Neuronal stem cell (in vitro differentiated cells): Measurements from ENCODE around the gene NHERF1.
A peak's percentile ranks its signal among the peaks of the same experiment; 100 is the strongest.

Source experiments
- DNase-seq: peaks from one replicate; pipeline ENCODE4 v3.0.0-alpha.2; 2013; ENCODE audit warnings: low spot score
- H2AFZ ChIP-seq: one replicate; pipeline ENCODE4 v1.6.1; 2013; ENCODE audit warnings: mild to moderate bottlenecking, low read length, inconsistent platforms
- H2AK5ac ChIP-seq: 2 replicates; pipeline ENCODE4 v1.6.1; 2013; ENCODE audit warnings: low read depth, mild to moderate bottlenecking, inconsistent platforms, low read length, moderate library complexity, mixed read lengths
- H2BK120ac ChIP-seq: 2 replicates; pipeline ENCODE4 v1.6.1; 2013; ENCODE audit warnings: low read depth, mild to moderate bottlenecking, inconsistent platforms, low read length, moderate library complexity, mixed read lengths
- H2BK12ac ChIP-seq: one replicate; pipeline ENCODE4 v1.6.1; 2013; ENCODE audit warnings: low read length, inconsistent platforms
- H2BK15ac ChIP-seq: 2 replicates; pipeline ENCODE4 v1.6.1; 2013; ENCODE audit warnings: mild to moderate bottlenecking, low read length, inconsistent platforms, mixed read lengths
- H2BK5ac ChIP-seq: one replicate; pipeline ENCODE4 v1.6.1; 2013; ENCODE audit warnings: inconsistent platforms, mild to moderate bottlenecking, low read length, moderate library complexity
- H3K14ac ChIP-seq: one replicate; pipeline ENCODE4 v1.6.1; 2013; ENCODE audit warnings: low read length, inconsistent platforms
- H3K18ac ChIP-seq: 2 replicates; pipeline ENCODE4 v1.6.1; 2013; ENCODE audit warnings: low read length, inconsistent platforms
- H3K23ac ChIP-seq: 2 replicates; pipeline ENCODE4 v1.6.1; 2013; ENCODE audit warnings: low read depth, mild to moderate bottlenecking, mixed read lengths, low read length, inconsistent platforms; ENCODE audit not compliant: poor library complexity
- H3K27ac ChIP-seq: replicated peaks from 3 replicates; pipeline ENCODE4 v1.5.1; 2013; ENCODE audit warnings: low read length, inconsistent platforms
- H3K27me3 ChIP-seq, 3 experiments: 2 replicates each; pipeline ENCODE4 v1.6.1; 2013; ENCODE audit warnings: low read length in 3 of 3, mild to moderate bottlenecking in 2 of 3, inconsistent platforms in 1 of 3, low read depth in 1 of 3, mixed read lengths in 1 of 3, moderate library complexity in 1 of 3; ENCODE audit not compliant: control insufficient read depth in 3 of 3, insufficient read depth in 3 of 3
- H3K36me3 ChIP-seq, 2 donors: replicated peaks in 1 of 2; 2 replicates each; pipeline ENCODE4 v1.6.1; 2013; ENCODE audit warnings: low read length in 2 of 2; ENCODE audit not compliant: control insufficient read depth in 2 of 2, insufficient read depth in 2 of 2
- H3K4ac ChIP-seq: 2 replicates; pipeline ENCODE4 v1.6.1; 2013; ENCODE audit warnings: inconsistent platforms, mild to moderate bottlenecking, low read length, moderate library complexity
- H3K4me1 ChIP-seq, 2 donors: 1 replicate in 1 of 2; 2 replicates in 1 of 2; pipeline ENCODE4 v1.6.1; 2013; ENCODE audit warnings: low read length in 2 of 2, low read depth in 1 of 2; ENCODE audit not compliant: control insufficient read depth in 2 of 2, insufficient read depth in 1 of 2
- H3K4me2 ChIP-seq: one replicate; pipeline ENCODE4 v1.6.1; 2013; ENCODE audit warnings: mild to moderate bottlenecking, low read length, inconsistent platforms; ENCODE audit not compliant: insufficient read depth, poor library complexity, severe bottlenecking
- H3K4me3 ChIP-seq, 2 donors: 2 replicates each; pipeline ENCODE4 v1.5.1; 2013; ENCODE audit warnings: low read length in 2 of 2, mild to moderate bottlenecking in 2 of 2, inconsistent platforms in 1 of 2, moderate library complexity in 1 of 2
- H3K79me1 ChIP-seq: one replicate; pipeline ENCODE4 v1.6.1; 2013; ENCODE audit warnings: low read depth, mild to moderate bottlenecking, inconsistent platforms, low read length, moderate library complexity
- H3K9ac ChIP-seq: one replicate; pipeline ENCODE4 v1.6.1; 2013; ENCODE audit warnings: mild to moderate bottlenecking, low read depth, low read length, inconsistent platforms; ENCODE audit not compliant: poor library complexity
- H3K9me3 ChIP-seq, 2 donors: replicated peaks in 1 of 2; 2 replicates each; pipeline versions ENCODE3 to v1.6.1; 2013; ENCODE audit warnings: low read length in 2 of 2, mild to moderate bottlenecking in 2 of 2, inconsistent platforms in 1 of 2, low read depth in 1 of 2, mixed read lengths in 1 of 2, moderate library complexity in 1 of 2; ENCODE audit not compliant: control insufficient read depth in 2 of 2, insufficient read depth in 1 of 2
- H4K8ac ChIP-seq: one replicate; pipeline ENCODE4 v1.6.1; 2013; ENCODE audit warnings: low read depth, mild to moderate bottlenecking, inconsistent platforms, low read length, moderate library complexity
- H4K91ac ChIP-seq: one replicate; pipeline ENCODE4 v1.6.1; 2013; ENCODE audit warnings: low read length, low read depth, mild to moderate bottlenecking, inconsistent platforms; ENCODE audit not compliant: poor library complexity
- WGBS, 2 donors: extraction: QIAGEN DNeasy Blood & Tissue Kit; methylation state at CpG; one replicate each; pipeline ENCODE4 v1.1.7; 2013; ENCODE audit warnings: missing lambda C conversion rate in 2 of 2, mixed read lengths in 1 of 2; ENCODE audit not compliant: insufficient read length in 2 of 2, insufficient replicate concordance in 1 of 2; ENCODE audit errors: extremely low coverage in 2 of 2; 5-methylcytosine and 5-hydroxymethylcytosine counted together

Gene NHERF1

DNA sequence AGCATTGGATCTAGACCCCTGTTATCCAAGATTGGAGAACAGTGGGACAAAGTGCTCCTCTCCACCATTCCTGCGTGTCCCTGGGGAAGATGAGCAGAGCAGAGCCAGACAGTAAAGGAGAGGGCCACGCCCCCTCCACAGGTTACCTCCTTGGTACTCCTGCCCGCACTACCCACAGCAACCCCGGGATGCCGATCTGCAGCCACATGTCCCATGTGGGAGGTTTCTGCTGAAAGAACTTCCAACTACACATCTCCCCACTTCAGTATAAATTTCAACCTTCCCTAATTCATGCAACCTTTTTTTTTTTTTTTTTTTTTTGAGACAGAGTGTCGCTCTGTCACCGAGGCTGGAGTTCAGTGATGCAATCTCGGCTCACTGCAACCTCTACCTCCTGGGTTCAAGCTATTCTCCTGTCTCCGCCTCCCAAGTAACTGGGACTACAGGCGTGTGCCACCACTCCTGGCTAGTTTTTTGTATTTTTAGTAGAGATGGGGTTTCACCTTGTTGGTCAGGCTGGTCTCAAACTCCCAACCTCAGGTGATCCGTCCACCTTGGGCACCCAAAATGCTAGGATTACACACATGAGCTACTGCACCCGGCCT lies 9.1 kb upstream of the NHERF1 start:
- H3K18ac ChIP-seq = no peak overlapping the region
- H3K23ac ChIP-seq = no peak overlapping the region
- peaks cover 8 to 16% of the 10 kb centered on the region in 2 donors for H3K4me1 ChIP-seq
- no peaks in the 10 kb centered on the region for H3K36me3 ChIP-seq
- H2BK15ac ChIP-seq = no peak overlapping the region
- H3K14ac ChIP-seq = no peak overlapping the region
- DNase-seq = no peak
- no peak overlapping the region for H4K91ac ChIP-seq
- H2AFZ ChIP-seq = no peak overlapping the region
- no peak overlapping the region for H2BK5ac ChIP-seq
- no peak overlapping the region for H3K4me3 ChIP-seq
- no peaks in the 10 kb centered on the region for H3K79me1 ChIP-seq
- H2AK5ac ChIP-seq = no peak overlapping the region
- H3K27ac ChIP-seq = no peak overlapping the region
- no peak overlapping the region for H3K4ac ChIP-seq
- H4K8ac ChIP-seq = no peak overlapping the region
- H3K9me3 ChIP-seq = no peaks in the 10 kb centered on the region
- H3K4me2 ChIP-seq = no peak overlapping the region
- WGBS, 2 donors = no CpG with 5 or more reads among the region's 12 CpGs
- no peak overlapping the region for H3K9ac ChIP-seq
- no peak overlapping the region for H2BK120ac ChIP-seq
- H2BK12ac ChIP-seq = no peak overlapping the region
- H3K27me3 ChIP-seq = peaks cover 0 to 51% (median 38%) of the 10 kb centered on the region in 3 experiments

GRCh38 chr17:74740173-74740572 lies 8.3 kb upstream of the NHERF1 start:
- Histone ChIP-seq H3K27me3 (peaks cover 0 to 44% (median 37%) of the 10 kb centered on the region in 3 experiments), H2AK5ac (no peak overlapping the region), H2BK15ac (no peak overlapping the region), H3K18ac (no peak overlapping the region), H3K79me1 (peaks cover 2% of the 10 kb centered on the region), H3K4ac (no peak overlapping the region), H2BK12ac (no peak overlapping the region), H3K14ac (no peak overlapping the region), H2BK120ac (no peak overlapping the region), H3K4me3 (no peak overlapping the region), H2AFZ (no peak overlapping the region), H3K27ac (no peak overlapping the region), H3K4me1 (peaks cover 13 to 20% of the 10 kb centered on the region in 2 donors), H4K8ac (no peak overlapping the region), H3K9ac (no peak overlapping the region), H3K23ac (no peak overlapping the region), H3K4me2 (no peak overlapping the region), H3K36me3 (no peaks in the 10 kb centered on the region), H4K91ac (no peak overlapping the region), H2BK5ac (no peak overlapping the region), H3K9me3 (no peaks in the 10 kb centered on the region)
- DNase-seq = no peak
- WGBS, 2 donors = no CpG with 5 or more reads among the region's 6 CpGs

GRCh38 chr17:74740641-74741387 lies 7.6 kb upstream of the NHERF1 start:
- no peaks in the 10 kb centered on the region for H3K36me3 ChIP-seq
- H2BK15ac ChIP-seq = no peak overlapping the region
- H3K79me1 ChIP-seq = peaks cover 2% of the 10 kb centered on the region
- no CpG with 5 or more reads among the region's 17 CpGs for WGBS, 2 donors
- no peak overlapping the region for H3K18ac ChIP-seq
- H4K91ac ChIP-seq = no peak overlapping the region
- H2BK12ac ChIP-seq = no peak overlapping the region
- no peaks in the 10 kb centered on the region for H3K9me3 ChIP-seq
- H3K23ac ChIP-seq = no peak overlapping the region
- H3K27ac ChIP-seq = no peak overlapping the region
- no peak overlapping the region for H2AK5ac ChIP-seq
- H2BK5ac ChIP-seq = no peak overlapping the region
- no peak overlapping the region for H2AFZ ChIP-seq
- no peak overlapping the region for H3K4ac ChIP-seq
- no peak overlapping the region for H3K14ac ChIP-seq
- H4K8ac ChIP-seq = no peak overlapping the region
- H3K4me2 ChIP-seq = no peak overlapping the region
- DNase-seq = no peak
- H2BK120ac ChIP-seq = no peak overlapping the region
- H3K9ac ChIP-seq = no peak overlapping the region
- H3K27me3 ChIP-seq = peaks cover 0 to 37% (median 31%) of the 10 kb centered on the region in 3 experiments
- peaks cover 16 to 27% of the 10 kb centered on the region in 2 donors for H3K4me1 ChIP-seq
- H3K4me3 ChIP-seq = no peak overlapping the region

GRCh38 chr17:74742153-74742515 lies 6.3 kb upstream of the NHERF1 start:
- Histone ChIP-seq H3K9ac (peak overlapping the region; percentile 51), H3K79me1 (peaks cover 2% of the 10 kb centered on the region), H2BK5ac (no peak overlapping the region), H2BK15ac (no peak overlapping the region), H3K27me3 (peaks cover 0 to 24% (median 18%) of the 10 kb centered on the region in 3 experiments), H2BK120ac (peak overlapping the region; percentile 42), H3K18ac (no peak overlapping the region), H2AFZ (peak overlapping the region; percentile 40), H4K91ac (no peak overlapping the region), H3K23ac (no peak overlapping the region), H3K4me3 (no peak overlapping the region), H3K4ac (no peak overlapping the region), H2BK12ac (no peak overlapping the region), H3K4me2 (no peak overlapping the region), H3K14ac (no peak overlapping the region), H3K4me1 (peaks cover 25 to 37% of the 10 kb centered on the region in 2 donors), H3K9me3 (no peaks in the 10 kb centered on the region), H3K27ac (no peak overlapping the region), H4K8ac (peak overlapping the region; percentile 19), H2AK5ac (peak overlapping the region; percentile 82), H3K36me3 (no peaks in the 10 kb centered on the region)
- no peak for DNase-seq
- no CpG with 5 or more reads among the region's 4 CpGs for WGBS, 2 donors
